Neural crest cell (in vitro differentiated cells): ENCODE data around the gene TEX28. TPM values are rescaled to one million over a fixed set of nuclear protein-coding genes. Genes with fewer than 3 reads are reported as not detected.

ENCODE experiments used
- DNase-seq: peaks from one replicate; pipeline ENCODE4 v3.0.0; 2021; ENCODE audit warnings: low read depth, mixed read lengths, low spot score
- H3K27ac Mint-ChIP-seq: one replicate; pipeline ENCODE4 v1.8.0; 2021; ENCODE audit warnings: mild to moderate bottlenecking, mixed read lengths; ENCODE audit not compliant: unreplicated experiment
- H3K27me3 Mint-ChIP-seq: 2 replicates; pipeline ENCODE4 v1.8.0; 2021; ENCODE audit warnings: low read depth, mild to moderate bottlenecking, mixed read lengths
- H3K36me3 Mint-ChIP-seq: 2 replicates; pipeline ENCODE4 v1.8.0; 2021; ENCODE audit warnings: low read depth, mild to moderate bottlenecking, mixed read lengths
- H3K4me1 Mint-ChIP-seq: 2 replicates; pipeline ENCODE4 v1.8.0; 2021; ENCODE audit warnings: mixed read lengths
- H3K4me3 Mint-ChIP-seq: one replicate; pipeline ENCODE4 v1.8.0; 2021; ENCODE audit warnings: mild to moderate bottlenecking, mixed read lengths
- H3K9me3 Mint-ChIP-seq: 2 replicates; pipeline ENCODE4 v1.8.0; 2021; ENCODE audit warnings: mixed read lengths
- total RNA-seq: library from RNA; stranded (reverse); gene quantifications from 2 replicates; pipeline ENCODE4 v1.2.1, GENCODE V29; 2021
- TF ChIP-seq, protein P1 (sequence below): fragments of 200-600 bp; sonication (generic); conservative IDR thresholded peaks from 2 replicates; pipeline ENCODE4 v1.5.0; 2021; ENCODE audit warnings: antibody characterized with exemption, mild to moderate bottlenecking

The TEX28 gene
- total RNA-seq, 1 donor from 2014 or later = not detected

DNA sequence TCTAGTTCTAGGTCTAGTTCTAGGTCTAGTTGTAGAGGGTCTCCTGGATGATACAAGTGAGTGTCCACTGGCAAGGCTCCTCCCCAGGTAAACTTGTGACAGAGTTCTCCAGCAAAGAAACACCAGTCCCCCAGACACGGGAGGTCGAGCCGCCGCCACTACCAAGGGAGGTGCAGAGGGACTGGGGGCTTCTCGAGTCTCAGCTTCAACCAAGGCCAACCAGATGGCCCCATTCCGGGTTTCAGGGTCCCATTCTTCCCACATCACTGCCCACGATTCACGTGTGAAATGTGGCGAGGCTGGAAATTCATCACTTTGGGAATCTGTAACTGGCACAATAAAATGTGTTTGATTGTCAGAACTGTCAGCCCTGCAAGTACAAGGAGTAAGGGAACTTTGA lies 38.2 kb upstream of the TEX28 start:
- Mint-ChIP-seq H3K36me3 (no peaks in the 10 kb centered on the region), H3K4me3 (no peak overlapping the region), H3K9me3 (no peaks in the 10 kb centered on the region), H3K27ac (no peak overlapping the region), H3K27me3 (no peaks in the 10 kb centered on the region), H3K4me1 (peaks cover 4% of the 10 kb centered on the region)
- DNase-seq = no peak
- TF ChIP-seq, protein P1, sequence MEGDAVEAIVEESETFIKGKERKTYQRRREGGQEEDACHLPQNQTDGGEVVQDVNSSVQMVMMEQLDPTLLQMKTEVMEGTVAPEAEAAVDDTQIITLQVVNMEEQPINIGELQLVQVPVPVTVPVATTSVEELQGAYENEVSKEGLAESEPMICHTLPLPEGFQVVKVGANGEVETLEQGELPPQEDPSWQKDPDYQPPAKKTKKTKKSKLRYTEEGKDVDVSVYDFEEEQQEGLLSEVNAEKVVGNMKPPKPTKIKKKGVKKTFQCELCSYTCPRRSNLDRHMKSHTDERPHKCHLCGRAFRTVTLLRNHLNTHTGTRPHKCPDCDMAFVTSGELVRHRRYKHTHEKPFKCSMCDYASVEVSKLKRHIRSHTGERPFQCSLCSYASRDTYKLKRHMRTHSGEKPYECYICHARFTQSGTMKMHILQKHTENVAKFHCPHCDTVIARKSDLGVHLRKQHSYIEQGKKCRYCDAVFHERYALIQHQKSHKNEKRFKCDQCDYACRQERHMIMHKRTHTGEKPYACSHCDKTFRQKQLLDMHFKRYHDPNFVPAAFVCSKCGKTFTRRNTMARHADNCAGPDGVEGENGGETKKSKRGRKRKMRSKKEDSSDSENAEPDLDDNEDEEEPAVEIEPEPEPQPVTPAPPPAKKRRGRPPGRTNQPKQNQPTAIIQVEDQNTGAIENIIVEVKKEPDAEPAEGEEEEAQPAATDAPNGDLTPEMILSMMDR = no peak

DNA sequence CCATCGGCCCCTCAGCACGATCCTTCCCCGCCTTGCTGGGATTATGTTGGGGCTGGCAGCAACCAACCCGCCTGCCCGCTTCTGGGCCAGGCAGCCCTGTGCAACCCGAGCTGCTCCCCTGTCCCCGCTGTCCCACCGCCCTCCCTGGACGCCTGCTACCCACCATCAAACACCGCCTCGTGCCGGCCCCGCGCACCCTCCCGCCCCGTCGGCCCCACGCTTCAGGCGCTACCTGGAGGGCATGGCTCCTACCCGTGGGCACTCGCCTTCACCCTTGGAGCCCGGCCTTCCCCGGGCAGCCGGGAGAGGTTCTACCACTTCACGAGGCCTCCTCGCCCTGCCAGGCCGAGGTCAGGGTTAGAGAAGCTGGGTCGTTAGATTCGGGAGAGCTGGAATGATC lies 37.6 kb upstream of the TEX28 start:
- TF ChIP-seq, protein P1 = no peak
- DNase-seq = no peak
- Mint-ChIP-seq H3K4me1 (peaks cover 4% of the 10 kb centered on the region), H3K36me3 (no peaks in the 10 kb centered on the region), H3K4me3 (no peak overlapping the region), H3K9me3 (no peaks in the 10 kb centered on the region), H3K27me3 (no peaks in the 10 kb centered on the region), H3K27ac (no peak overlapping the region)

DNA sequence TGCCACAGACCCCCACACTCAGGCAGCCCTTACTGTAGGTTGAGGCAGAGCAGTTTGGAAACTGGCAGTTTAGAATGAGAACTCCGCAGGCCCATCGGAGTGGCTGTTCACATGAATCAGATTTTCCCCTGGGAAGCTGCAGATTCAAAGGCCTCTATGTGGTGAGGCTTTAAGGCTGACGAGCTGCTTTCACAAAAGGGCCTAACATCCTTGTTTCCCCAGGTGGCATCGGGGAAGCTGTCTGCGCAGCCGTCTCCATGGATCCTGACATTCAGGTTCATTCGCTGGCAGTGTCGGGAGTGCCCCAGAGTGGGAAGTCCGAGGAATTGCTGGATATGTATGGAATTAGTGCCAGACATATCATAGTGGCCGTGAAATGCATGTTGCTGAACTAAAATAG lies 34.4 kb upstream of the TEX28 start:
- Mint-ChIP-seq H3K9me3 (no peaks in the 10 kb centered on the region), H3K27me3 (no peaks in the 10 kb centered on the region), H3K27ac (no peak overlapping the region), H3K36me3 (no peaks in the 10 kb centered on the region), H3K4me3 (no peak overlapping the region), H3K4me1 (peaks cover 12% of the 10 kb centered on the region)
- TF ChIP-seq, protein P1 = no peak
- no peak for DNase-seq

DNA sequence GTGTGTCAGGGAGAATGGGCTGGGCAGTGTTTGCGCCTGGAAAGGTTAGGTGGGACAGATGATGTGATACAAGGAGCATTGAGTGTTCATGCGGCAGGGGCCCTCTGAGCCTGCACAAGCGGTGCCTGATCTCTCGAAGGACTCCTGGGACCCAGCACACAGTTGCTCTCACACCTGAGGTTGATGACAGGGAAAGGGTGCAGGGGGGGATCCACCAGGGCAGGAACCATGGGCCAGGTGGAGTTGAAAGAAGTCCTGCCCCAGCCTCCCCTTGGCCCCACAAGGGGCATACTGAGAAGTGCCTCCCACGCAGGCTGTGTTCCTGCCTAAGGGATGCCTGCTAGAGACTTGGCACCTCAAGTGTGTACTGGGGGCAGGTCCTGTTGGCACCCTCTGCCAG lies 33.7 kb upstream of the TEX28 start:
- no peak for DNase-seq
- TF ChIP-seq, protein P1 = no peak
- no peaks in the 10 kb centered on the region for H3K27me3 Mint-ChIP-seq
- no peak overlapping the region for H3K27ac Mint-ChIP-seq
- H3K36me3 Mint-ChIP-seq = no peaks in the 10 kb centered on the region
- no peaks in the 10 kb centered on the region for H3K9me3 Mint-ChIP-seq
- no peak overlapping the region for H3K4me3 Mint-ChIP-seq
- peaks cover 12% of the 10 kb centered on the region for H3K4me1 Mint-ChIP-seq

DNA sequence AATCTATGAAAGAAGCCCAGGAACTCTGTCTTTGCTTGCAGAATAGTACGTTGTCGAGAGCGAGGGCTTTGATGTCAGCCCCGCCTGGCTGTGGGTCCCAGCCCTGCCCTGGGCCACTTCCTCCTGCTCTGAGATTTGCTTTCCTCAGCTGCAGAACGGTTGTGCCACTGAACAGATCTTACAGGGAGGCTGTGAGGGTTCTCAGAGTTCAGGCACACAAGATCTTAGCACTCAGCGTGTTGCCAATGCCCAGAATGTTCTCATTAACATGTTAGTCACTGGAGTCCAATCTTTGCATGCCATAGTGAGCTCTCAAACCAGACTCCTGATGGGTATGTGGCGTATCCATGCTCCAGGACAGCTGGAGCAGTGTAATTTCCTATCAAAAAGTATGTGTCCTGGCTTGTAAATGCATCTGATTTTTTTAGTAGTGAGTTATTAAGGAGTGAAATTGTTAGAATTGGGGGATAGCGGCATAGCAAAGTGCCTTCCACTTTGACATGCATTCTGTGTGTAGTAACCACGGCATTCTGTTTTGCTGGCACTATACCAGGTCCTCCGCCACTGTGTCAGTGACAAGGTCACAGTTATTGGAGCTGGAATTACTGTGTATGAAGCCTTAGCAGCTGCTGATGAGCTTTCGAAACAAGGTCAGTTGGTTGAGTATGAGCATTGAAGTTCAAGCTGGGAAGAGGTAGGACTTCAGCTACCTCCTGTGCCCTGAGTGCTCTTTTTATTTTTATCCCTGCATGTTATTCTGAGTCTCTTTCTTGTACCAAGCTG lies 32.3 kb upstream of the TEX28 start:
- Mint-ChIP-seq H3K9me3 (no peaks in the 10 kb centered on the region), H3K36me3 (no peaks in the 10 kb centered on the region), H3K4me3 (no peak overlapping the region), H3K27me3 (no peaks in the 10 kb centered on the region), H3K4me1 (peaks cover 12% of the 10 kb centered on the region), H3K27ac (no peak overlapping the region)
- no peak for DNase-seq
- TF ChIP-seq, protein P1 = no peak
